OCI-LY7 (cell line): ENCODE measurements around the gene CDC42BPB. TPM values are rescaled to one million over a fixed set of nuclear protein-coding genes. Genes with fewer than 3 reads are reported as not detected.
A peak's percentile ranks its signal among the peaks of the same experiment; 100 is the strongest.

Experiments used
- BruUV-seq: library from RNA; stranded (reverse); fragments of 400-500 nt; replicated peaks from 2 replicates; lab custom pipeline; 2021; lab: Mats Ljungman, UMichigan
- CTCF ChIA-PET: fragments of 300-600 bp; sonication (Branson Sonifier 250); formaldehyde crosslinking; loops from one replicate; lab custom pipeline; 2022; ENCODE audit warnings: antibody characterized with exemption; ENCODE audit not compliant: unreplicated experiment; lab: Charles Lee
- POLR2A ChIA-PET: fragments of 300-600 bp; sonication (Branson Sonifier 250); formaldehyde crosslinking; loops from one replicate; lab custom pipeline; 2022; ENCODE audit warnings: antibody characterized with exemption; lab: Charles Lee
- DNase-seq: peaks from one replicate; pipeline ENCODE4 v3.0.0-alpha.2; 2015; ENCODE audit warnings: low spot score
- H2AFZ ChIP-seq: fragments of 200-600 bp; sonication (generic), shearing (Covaris generic); 2 replicates; pipeline ENCODE4 v1.6.1; 2014; ENCODE audit warnings: mild to moderate bottlenecking, antibody characterized with exemption, low read length, moderate library complexity
- H3K27ac ChIP-seq: fragments of 200-600 bp; sonication (generic); 2 replicates; pipeline ENCODE4 v1.5.1; 2014; ENCODE audit warnings: mixed run types, low read depth, mild to moderate bottlenecking, moderate library complexity, low read length, inconsistent platforms; ENCODE audit not compliant: poor library complexity, severe bottlenecking
- H3K36me3 ChIP-seq: fragments of 200-600 bp; sonication (generic); 2 replicates; pipeline ENCODE4 v1.6.1; 2014; ENCODE audit warnings: mild to moderate bottlenecking, antibody characterized with exemption, low read length, moderate library complexity, mixed read lengths; ENCODE audit not compliant: insufficient read depth
- H3K4me1 ChIP-seq: fragments of 200-600 bp; sonication (generic); 2 replicates; pipeline ENCODE4 v1.5.1; 2014; ENCODE audit warnings: mild to moderate bottlenecking, low read length; ENCODE audit not compliant: insufficient read depth, poor library complexity, severe bottlenecking
- H3K4me2 ChIP-seq: fragments of 200-600 bp; sonication (generic); 2 replicates; pipeline ENCODE4 v1.6.1; 2014; ENCODE audit warnings: mild to moderate bottlenecking, low read length
- H3K4me3 ChIP-seq: fragments of 200-600 bp; sonication (generic); 2 replicates; pipeline ENCODE4 v1.5.1; 2014; ENCODE audit warnings: mild to moderate bottlenecking, low read depth, low read length; ENCODE audit not compliant: poor library complexity, severe bottlenecking
- H3K79me2 ChIP-seq: fragments of 200-600 bp; sonication (generic); 2 replicates; pipeline ENCODE4 v1.6.1; 2016; ENCODE audit warnings: low read depth, mild to moderate bottlenecking, low read length, moderate library complexity, mixed read lengths; ENCODE audit not compliant: insufficient read depth
- H3K9me2 ChIP-seq: fragments of 200-600 bp; sonication (generic); 2 replicates; pipeline ENCODE4 v1.6.1; 2016; ENCODE audit warnings: mild to moderate bottlenecking, low read length, mixed read lengths; ENCODE audit not compliant: insufficient read depth
- H3K9me3 ChIP-seq: fragments of 200-600 bp; sonication (generic); 2 replicates; pipeline ENCODE4 v1.6.1; 2014; ENCODE audit warnings: mild to moderate bottlenecking, mixed run types, low read length, mixed read lengths
- H4K20me1 ChIP-seq: fragments of 200-600 bp; sonication (generic); 2 replicates; pipeline ENCODE4 v1.6.1; 2014; ENCODE audit warnings: mild to moderate bottlenecking, antibody characterized with exemption, low read length, moderate library complexity, mixed read lengths; ENCODE audit not compliant: insufficient read depth
- CTCF ChIP-seq: fragments of 200-600 bp; sonication (generic); conservative IDR thresholded peaks from 2 replicates; pipeline ENCODE4 v1.5.1; 2014; ENCODE audit warnings: mild to moderate bottlenecking, antibody characterized with exemption, low read length, moderate library complexity, mixed read lengths
- EZH2phosphoT487 ChIP-seq: fragments of 200-600 bp; sonication (generic); IDR thresholded peaks from 2 replicates; pipeline ENCODE4 v1.6.1; 2018; ENCODE audit warnings: low read depth, borderline replicate concordance, mild to moderate bottlenecking, mixed run types, antibody characterized with exemption, low read length, moderate library complexity, mixed read lengths
- intact Hi-C: fragments of 100-400 bp; cut with micrococcal nuclease; formaldehyde crosslinking; loops from one replicate; pipeline ENCODE4 v1.10.0; 2022; ENCODE audit not compliant: unreplicated experiment
- total RNA-seq, 2 experiments: library from RNA; depleted of rRNA in 1 of 2; stranded (reverse); fragments of >200 nt in 1 of 2; shearing (Covaris generic) in 1 of 2; gene quantifications; 2 replicates each; pipeline ENCODE4 v1.2.3, GENCODE V29; 2014 to 2022

CDC42BPB gene
- total RNA-seq, 2 experiments from 2014 or later, result 0.03 to 0.46 TPM

- intact Hi-C loops, result no loop called here
- Histone ChIP-seq H3K27ac (no peak overlapping the region), H3K4me3 (no peak overlapping the region), H3K4me1 (no peaks in the 10 kb centered on the region), H4K20me1 (no peaks in the 10 kb centered on the region), H3K36me3 (no peaks in the 10 kb centered on the region), H3K9me2 (no peaks in the 10 kb centered on the region), H3K9me3 (no peaks in the 10 kb centered on the region), H3K4me2 (no peak overlapping the region), H3K79me2 (no peaks in the 10 kb centered on the region), H2AFZ (no peak overlapping the region)
- ChIA-PET POLR2A (no interaction called here), CTCF (no interaction called here)
- BruUV-seq, result no TSS peak
- no peak for DNase-seq
- no peak for TF ChIP-seq CTCF
- TF ChIP-seq EZH2phosphoT487, result no peak
Measured at GRCh38 chr14:103081951-103082350, 24.6 kb upstream of the CDC42BPB start.

GRCh38 chr14:103078860-103079587, 21.7 kb upstream of the CDC42BPB start:
- no peak overlapping the region for H3K4me2 ChIP-seq
- H3K27ac ChIP-seq, result no peak overlapping the region
- H2AFZ ChIP-seq, result no peak overlapping the region
- no peak for TF ChIP-seq CTCF
- TF ChIP-seq EZH2phosphoT487, result no peak
- no peak for DNase-seq
- POLR2A ChIA-PET, result interaction anchor here (1.1 kb wide), 1 partner anchor 21 kb away, joined by 9 read pairs; no protein-coding TSS in a partner anchor
- H3K36me3 ChIP-seq, result no peaks in the 10 kb centered on the region
- no TSS peak for BruUV-seq
- H3K79me2 ChIP-seq, result no peaks in the 10 kb centered on the region
- H3K9me2 ChIP-seq, result no peaks in the 10 kb centered on the region
- no peak overlapping the region for H3K4me3 ChIP-seq
- no peaks in the 10 kb centered on the region for H4K20me1 ChIP-seq
- intact Hi-C loops, result loop anchor here (1.0 kb wide), 4 partner anchors 26 to 213 kb away; no protein-coding TSS in a partner anchor
- H3K4me1 ChIP-seq, result peaks cover 4% of the 10 kb centered on the region
- H3K9me3 ChIP-seq, result no peaks in the 10 kb centered on the region
- CTCF ChIA-PET, result interaction anchor here (1.4 kb wide), 1 partner anchor 26 kb away, joined by 5 read pairs; no protein-coding TSS in a partner anchor

GRCh38 chr14:103078420-103078749, 21.0 kb upstream of the CDC42BPB start:
- H3K9me3 ChIP-seq, result no peaks in the 10 kb centered on the region
- no TSS peak for BruUV-seq
- intact Hi-C loops, result loop anchor here (1.0 kb wide), 4 partner anchors 27 to 214 kb away; no protein-coding TSS in a partner anchor
- H3K9me2 ChIP-seq, result no peaks in the 10 kb centered on the region
- no peak overlapping the region for H2AFZ ChIP-seq
- no peak overlapping the region for H3K4me2 ChIP-seq
- H3K4me1 ChIP-seq, result peaks cover 4% of the 10 kb centered on the region
- no peaks in the 10 kb centered on the region for H3K36me3 ChIP-seq
- peak; percentile 83 for DNase-seq
- H3K4me3 ChIP-seq, result no peak overlapping the region
- CTCF ChIA-PET, result interaction anchor here (1.4 kb wide), 1 partner anchor 27 kb away, joined by 5 read pairs; no protein-coding TSS in a partner anchor
- H4K20me1 ChIP-seq, result no peaks in the 10 kb centered on the region
- POLR2A ChIA-PET, result interaction anchor here (1.1 kb wide), 1 partner anchor 22 kb away, joined by 9 read pairs; no protein-coding TSS in a partner anchor
- peak; percentile 80 for TF ChIP-seq CTCF
- no peak for TF ChIP-seq EZH2phosphoT487
- no peak overlapping the region for H3K27ac ChIP-seq
- no peaks in the 10 kb centered on the region for H3K79me2 ChIP-seq
